Right lobe of liver (tissue), 4 donors: Measurements from ENCODE around the gene GARIN3.

Source experiments
- CTCF ChIP-seq, 4 donors: fragments of 200-600 bp in 3 of 4; fragments of 450-650 bp in 1 of 4; IDR thresholded peaks; one replicate each; pipeline versions ENCODE4 v1.5.1 to v1.8.0; 2016 to 2022; ENCODE audit warnings: antibody characterized with exemption in 4 of 4, mild to moderate bottlenecking in 2 of 4
- POLR2A ChIP-seq: fragments of 450-650 bp; IDR thresholded peaks from one replicate; pipeline ENCODE4 v1.6.1; 2017; ENCODE audit warnings: antibody characterized with exemption, mild to moderate bottlenecking
- donor health status: DM: no; HTN: no; CAD: no.
- donor health status: DM: no; HTN: no; CAD: no.
- donor health status: DM: no; HTN: yes; CAD: no.

- TF ChIP-seq CTCF (IDR thresholded peaks at IDR 0.05) (no peak), POLR2A (no peak)
Measured at GRCh38 chr5:157137691-157138090, 28.4 kb downstream of the GARIN3 start.
